Adrenal gland (tissue), 12 donors: ENCODE measurements around the gene PTPN6. TPM values are rescaled to one million over a fixed set of nuclear protein-coding genes. Genes with fewer than 3 reads are reported as not detected.
A peak's percentile ranks its signal among the peaks of the same experiment; 100 is the strongest.

Experiments
- DNase-seq, 7 donors: peaks; one replicate each; pipeline ENCODE4 v3.0.0-alpha.2; 2019 to 2020
- H3K27ac ChIP-seq, 5 donors: fragments of 200-600 bp; sonication (generic) in 4 of 5; 1 replicate in 3 of 5; 2 replicates in 2 of 5; pipeline versions ENCODE4 v1.5.1 to v1.8.0; 2016 to 2020; ENCODE audit warnings: mild to moderate bottlenecking in 1 of 5
- H3K27me3 ChIP-seq: fragments of 200-600 bp; 2 replicates; pipeline ENCODE4 v1.8.0; 2021
- H3K36me3 ChIP-seq, 2 donors: fragments of 200-600 bp; replicated peaks in 1 of 2; 1 replicate in 1 of 2; 2 replicates in 1 of 2; pipeline versions ENCODE4 v1.5.1 to v1.8.0; 2018 to 2022
- H3K4me1 ChIP-seq, 2 donors: fragments of 200-600 bp; replicated peaks in 1 of 2; 1 replicate in 1 of 2; 2 replicates in 1 of 2; pipeline versions ENCODE4 v1.5.1 to v1.8.0; 2018 to 2021
- H3K4me3 ChIP-seq, 4 donors: fragments of 200-600 bp; sonication (generic) in 3 of 4; one replicate each; pipeline ENCODE4 v1.5.1; 2016 to 2018
- H3K9me3 ChIP-seq, 3 donors: fragments of 200-600 bp; sonication (generic) in 1 of 3; replicated peaks in 1 of 3; 1 replicate in 2 of 3; 2 replicates in 1 of 3; pipeline versions ENCODE4 v1.5.1 to v1.8.0; 2016 to 2021
- POLR2A ChIP-seq, 2 donors: fragments of 450-650 bp; IDR thresholded peaks; one replicate each; pipeline ENCODE4 v1.6.1; 2017; ENCODE audit warnings: antibody characterized with exemption in 2 of 2, mild to moderate bottlenecking in 2 of 2, moderate library complexity in 1 of 2
- WGBS, 4 donors: extraction: QIAGEN DNeasy Blood & Tissue Kit in 2 of 4; methylation state at CpG; one replicate each; pipeline versions ENCODE4 v1.1.5 to v1.1.7; 2013 to 2017; 5-methylcytosine and 5-hydroxymethylcytosine counted together
- intact Hi-C, 2 donors: fragments of 100-400 bp; cut with DNase I; formaldehyde crosslinking; loops; one replicate each; pipeline versions ENCODE4 v1.14.1 to v1.15.0; 2022 to 2023
- polyA plus RNA-seq, 3 donors: library from polyadenylated mRNA; stranded (reverse); fragments of 200-250 nt in 2 of 3; fragments of 350-450 nt in 1 of 3; fragmentation: Illumina TruSeq in 1 of 3; extraction: RNeasy Lipid Tissue Mini Kit (QIAGEN cat#74804) in 1 of 3; gene quantifications; one replicate each; pipeline ENCODE4 v1.2.3, GENCODE V29; 2013 to 2014
- total RNA-seq, 9 donors: library from RNA; depleted of rRNA in 4 of 9; stranded (reverse); fragments of >200 nt in 4 of 9; fragments of 120-200 nt in 1 of 9; fragmentation: NEBNext Ultra II Directional in 1 of 9; extraction: Animal tissue kit (Norgen Biotek cat#: 25700) in 1 of 9; gene quantifications; one replicate each; pipeline versions ENCODE4 v1.1.0 to v1.2.4, GENCODE V29; 2013 to 2023
- TF ChIP-seq, protein P1 (sequence below), 6 experiments: fragments of 450-650 bp in 4 of 6; fragments of 200-600 bp in 2 of 6; sonication (generic) in 1 of 6; IDR thresholded peaks; 1 replicate in 5 of 6; 2 replicates in 1 of 6; pipeline versions ENCODE4 v1.5.1 to v1.8.0; 2016 to 2021; ENCODE audit warnings: antibody characterized with exemption in 6 of 6, mild to moderate bottlenecking in 2 of 6, moderate library complexity in 1 of 6
- donor health status: healthy with polysubstance abuse.
- donor health status: Bipolar disorder and iron deficiency.
- donor health status: DM: yes; HTN: yes; CAD: no.
- donor health status: DM: no; HTN: no; CAD: no.
- donor health status: DM: no; HTN: no; CAD: no.
- donor health status: DM: yes; HTN: yes; CAD: no.

The PTPN6 gene
- total and polyA plus RNA-seq, 12 donors, result 24.5 to 204 (median 63.5) TPM

DNA sequence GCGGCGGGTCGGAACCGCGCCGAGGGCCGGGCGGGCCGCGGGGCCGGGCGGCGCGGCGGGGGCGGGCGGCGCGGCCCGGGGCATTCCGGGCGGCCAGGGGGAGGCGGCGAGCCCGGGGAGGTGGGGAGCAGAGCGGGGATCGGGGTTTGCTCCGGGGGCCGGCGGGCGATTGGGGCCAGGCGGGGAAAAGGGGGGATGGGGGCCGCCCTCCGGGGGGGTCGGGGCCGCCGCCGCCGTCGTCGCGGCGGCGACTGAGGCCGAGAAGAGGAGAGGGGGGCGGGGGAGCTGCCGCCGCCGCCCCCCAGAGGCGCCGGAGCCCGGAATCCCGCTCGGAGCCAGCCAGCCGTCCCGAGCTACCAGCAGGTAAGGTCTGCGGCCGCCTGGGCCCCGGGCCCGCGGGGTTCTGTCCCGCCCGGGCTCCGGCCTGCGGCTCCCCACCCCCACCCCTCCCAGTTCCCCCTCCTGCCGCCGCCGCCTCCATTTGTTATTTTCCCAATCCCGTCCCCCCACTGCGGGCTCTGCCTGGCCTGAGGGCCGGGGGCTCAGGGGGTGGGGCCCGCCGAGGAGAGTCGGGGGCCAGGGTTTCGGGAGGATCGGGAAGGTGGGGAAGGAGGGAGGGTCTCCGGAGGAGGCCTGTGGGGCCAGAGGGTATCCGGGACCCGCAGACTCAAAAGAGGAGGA, 23.0 kb upstream of the PTPN6 start:
- WGBS, 4 donors, result 1 to 5% (median 2%) methylated on average over 11 to 79 of the region's 79 CpGs
- intact Hi-C loops, result no loop called here
- Histone ChIP-seq H3K4me1 (peaks cover 51 to 74% of the 10 kb centered on the region in 2 donors), H3K9me3 (no peaks in the 10 kb centered on the region), H3K36me3 (peaks cover 0 to 2% of the 10 kb centered on the region in 2 donors), H3K27ac (peak overlapping the region; percentile 54 to 98 (median 93)), H3K27me3 (no peaks in the 10 kb centered on the region), H3K4me3 (peak overlapping the region; percentile 40 to 91 (median 76))
- no peak for DNase-seq
- no peak for TF ChIP-seq POLR2A (IDR thresholded peaks at IDR 0.05)
- TF ChIP-seq, protein P1, sequence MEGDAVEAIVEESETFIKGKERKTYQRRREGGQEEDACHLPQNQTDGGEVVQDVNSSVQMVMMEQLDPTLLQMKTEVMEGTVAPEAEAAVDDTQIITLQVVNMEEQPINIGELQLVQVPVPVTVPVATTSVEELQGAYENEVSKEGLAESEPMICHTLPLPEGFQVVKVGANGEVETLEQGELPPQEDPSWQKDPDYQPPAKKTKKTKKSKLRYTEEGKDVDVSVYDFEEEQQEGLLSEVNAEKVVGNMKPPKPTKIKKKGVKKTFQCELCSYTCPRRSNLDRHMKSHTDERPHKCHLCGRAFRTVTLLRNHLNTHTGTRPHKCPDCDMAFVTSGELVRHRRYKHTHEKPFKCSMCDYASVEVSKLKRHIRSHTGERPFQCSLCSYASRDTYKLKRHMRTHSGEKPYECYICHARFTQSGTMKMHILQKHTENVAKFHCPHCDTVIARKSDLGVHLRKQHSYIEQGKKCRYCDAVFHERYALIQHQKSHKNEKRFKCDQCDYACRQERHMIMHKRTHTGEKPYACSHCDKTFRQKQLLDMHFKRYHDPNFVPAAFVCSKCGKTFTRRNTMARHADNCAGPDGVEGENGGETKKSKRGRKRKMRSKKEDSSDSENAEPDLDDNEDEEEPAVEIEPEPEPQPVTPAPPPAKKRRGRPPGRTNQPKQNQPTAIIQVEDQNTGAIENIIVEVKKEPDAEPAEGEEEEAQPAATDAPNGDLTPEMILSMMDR (IDR thresholded peaks at IDR 0.05), result no peak

DNA sequence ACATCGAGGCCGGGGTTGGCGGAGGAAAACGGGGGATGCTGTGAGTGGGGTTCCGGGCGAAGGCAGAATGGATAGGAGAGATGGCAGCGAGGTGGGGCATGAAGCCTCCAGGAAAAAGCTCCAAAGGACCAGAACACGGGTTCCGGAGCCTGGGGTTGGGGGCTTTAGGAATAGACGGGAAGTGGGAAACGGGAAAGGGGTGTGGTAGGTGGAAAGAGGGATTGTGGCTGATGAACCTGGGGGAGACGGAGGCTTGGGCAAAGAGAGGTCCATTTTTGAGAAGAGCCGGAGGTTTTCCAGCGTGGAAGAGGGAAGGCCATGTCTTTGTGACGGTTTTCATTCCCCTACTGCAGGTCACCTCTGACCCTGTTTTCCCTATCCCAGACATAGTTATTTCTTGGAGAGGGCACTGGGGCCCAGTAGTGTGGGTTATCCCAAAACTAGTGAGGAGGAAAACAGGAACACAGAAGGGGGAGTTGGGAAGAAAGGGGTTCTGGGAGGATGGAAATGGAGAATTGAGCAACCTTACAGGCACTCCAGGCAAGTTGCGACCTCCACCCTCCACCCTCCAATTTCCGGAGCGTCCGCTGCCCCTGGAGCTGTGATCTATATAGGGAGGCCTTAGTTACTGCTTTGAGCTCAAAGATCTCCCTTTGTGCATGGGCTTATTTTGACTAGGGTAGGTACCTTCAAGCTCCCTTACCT, 22.3 kb upstream of the PTPN6 start:
- 2 to 6% (median 5%) methylated on average over 19 of the region's 19 CpGs for WGBS, 4 donors
- H3K27ac ChIP-seq, result peak overlapping the region; percentile 54 to 98 (median 93)
- no peaks in the 10 kb centered on the region for H3K9me3 ChIP-seq
- H3K36me3 ChIP-seq, result peaks cover 0 to 6% of the 10 kb centered on the region in 2 donors
- peak overlapping the region; percentile 40 to 91 (median 76) for H3K4me3 ChIP-seq
- peaks cover 51 to 76% of the 10 kb centered on the region in 2 donors for H3K4me1 ChIP-seq
- TF ChIP-seq POLR2A (IDR thresholded peaks at IDR 0.05), result no peak
- TF ChIP-seq, protein P1 (IDR thresholded peaks at IDR 0.05), result no peak
- no peaks in the 10 kb centered on the region for H3K27me3 ChIP-seq
- intact Hi-C loops, result no loop called here
- DNase-seq, result no peak

DNA sequence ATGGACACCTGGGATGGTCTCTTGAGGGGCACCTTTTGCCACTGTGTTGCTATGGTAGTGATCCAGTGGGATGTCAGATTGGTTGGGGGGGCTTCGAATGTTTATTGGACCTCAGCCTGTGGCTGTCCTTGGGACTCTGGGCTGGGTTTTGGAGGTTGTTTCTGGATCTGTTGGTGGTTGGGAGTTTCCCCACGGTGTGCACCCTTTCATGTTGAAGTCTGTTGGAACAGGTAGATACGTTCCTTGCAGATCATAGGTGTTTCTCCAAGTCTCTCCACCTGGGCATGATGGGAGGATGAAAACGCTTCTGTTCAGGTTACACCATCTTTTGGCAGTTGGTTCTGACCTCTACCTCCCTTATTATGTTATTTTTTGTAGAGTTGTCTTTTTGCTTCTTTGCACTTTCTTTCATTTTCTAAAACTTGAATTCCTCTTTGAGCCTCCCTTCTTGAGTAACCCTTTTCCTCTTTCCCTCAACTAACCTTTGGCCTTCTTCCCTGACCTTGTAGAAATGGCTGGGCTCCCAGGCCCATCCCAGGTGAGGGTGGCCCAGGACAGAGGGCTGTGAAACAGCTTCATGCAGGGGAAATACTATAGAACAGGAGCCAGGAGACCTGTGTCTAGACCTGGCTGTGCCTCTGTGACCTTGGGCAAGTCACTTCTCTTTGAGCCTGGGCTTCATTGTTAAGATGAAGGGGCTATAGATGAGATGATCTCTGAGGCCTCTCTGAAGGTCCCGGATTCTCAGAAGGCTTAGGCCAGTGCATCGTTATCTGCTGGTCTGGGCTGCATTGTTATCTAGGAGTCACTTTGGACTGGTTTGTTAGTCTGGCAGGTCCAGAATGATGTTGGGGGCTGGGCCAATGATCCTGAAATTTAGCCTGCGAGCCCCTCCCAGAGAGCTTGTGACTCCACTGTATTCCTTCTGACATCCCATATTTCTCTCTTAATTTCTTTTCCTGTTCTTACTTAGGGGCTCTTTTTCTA, 21.4 kb upstream of the PTPN6 start:
- H3K36me3 ChIP-seq, result peaks cover 0 to 15% of the 10 kb centered on the region in 2 donors
- H3K4me1 ChIP-seq, result peaks cover 43 to 72% of the 10 kb centered on the region in 2 donors
- 21 to 31% (median 28%) methylated on average over 7 of the region's 7 CpGs for WGBS, 4 donors
- no peaks in the 10 kb centered on the region for H3K27me3 ChIP-seq
- H3K27ac ChIP-seq, result peak overlapping the region in 4 of 5 donors; percentile 82 to 98 (median 94)
- intact Hi-C loops, result no loop called here
- no peak for DNase-seq
- TF ChIP-seq POLR2A (IDR thresholded peaks at IDR 0.05), result no peak
- TF ChIP-seq, protein P1 (IDR thresholded peaks at IDR 0.05), result no peak
- H3K4me3 ChIP-seq, result peak overlapping the region in 3 of 4 donors; percentile 22 to 91 (median 64)
- H3K9me3 ChIP-seq, result no peaks in the 10 kb centered on the region
